GM18909 (cell line): Measurements from ENCODE around the gene EEF1A2.
"Not testable (repeated sequence)": the region's sequence is repeated elsewhere in the genome, so short reads cannot be mapped to it uniquely, and the experiment has no call there.

Experiments
- ATAC-seq: cut with Tn5 transposase; IDR thresholded peaks from one replicate; pipeline ENCODE4 v1.9.1; 2021; ENCODE audit warnings: mild to moderate bottlenecking; ENCODE audit not compliant: unreplicated experiment, poor library complexity

EEF1A2 gene

GRCh38 chr20:63490416-63490815 is 8.5 kb downstream of the EEF1A2 start:
- no peak for ATAC-seq

GRCh38 chr20:63488315-63489251 is 10.3 kb downstream of the EEF1A2 start:
- ATAC-seq = no peak

- ATAC-seq = no peak
Observed at GRCh38 chr20:63487781-63488241, 11.1 kb downstream of the EEF1A2 start.

GRCh38 chr20:63487116-63487764 is 11.6 kb downstream of the EEF1A2 start:
- no peak for ATAC-seq

- ATAC-seq = no peak
Observed at GRCh38 chr20:63486300-63486855, 12.5 kb downstream of the EEF1A2 start.

GRCh38 chr20:63484651-63485403 is 14.1 kb downstream of the EEF1A2 start:
- ATAC-seq = no peak

GRCh38 chr20:63484236-63484635 is 14.6 kb downstream of the EEF1A2 start:
- ATAC-seq = no peak

- no peak for ATAC-seq
Observed at GRCh38 chr20:63483834-63484233, 15.0 kb downstream of the EEF1A2 start.

GRCh38 chr20:63482021-63482587 is 16.8 kb downstream of the EEF1A2 start:
- no peak for ATAC-seq

- no peak for ATAC-seq
Observed at GRCh38 chr20:63481503-63481902, 17.4 kb downstream of the EEF1A2 start.

- not testable (repeated sequence) for ATAC-seq
Observed at GRCh38 chr20:63479695-63480419, 19.0 kb downstream of the EEF1A2 start.

- ATAC-seq = no peak
Observed at GRCh38 chr20:63478346-63479302, 20.3 kb downstream of the EEF1A2 start.

GRCh38 chr20:63477944-63478343 is 20.9 kb downstream of the EEF1A2 start:
- ATAC-seq = no peak

- no peak for ATAC-seq
Observed at GRCh38 chr20:63477061-63477616, 21.7 kb downstream of the EEF1A2 start.

- ATAC-seq = no peak
Observed at GRCh38 chr20:63475209-63475608, 23.7 kb downstream of the EEF1A2 start.

- ATAC-seq = no peak
Observed at GRCh38 chr20:63473555-63474449, 25.1 kb downstream of the EEF1A2 start.

GRCh38 chr20:63472862-63473390 is 26.0 kb downstream of the EEF1A2 start:
- ATAC-seq = no peak
